Right hindlimb (tissue), 1 donor: ENCODE data around the gene SHOX.
"Not testable (repeated sequence)": the region's sequence is repeated elsewhere in the genome, so short reads cannot be mapped to it uniquely, and the experiment has no call there.

Experiments used
- DNase-seq: peaks from one replicate; pipeline ENCODE4 v3.0.0-alpha.2; 2018

SHOX gene

DNA sequence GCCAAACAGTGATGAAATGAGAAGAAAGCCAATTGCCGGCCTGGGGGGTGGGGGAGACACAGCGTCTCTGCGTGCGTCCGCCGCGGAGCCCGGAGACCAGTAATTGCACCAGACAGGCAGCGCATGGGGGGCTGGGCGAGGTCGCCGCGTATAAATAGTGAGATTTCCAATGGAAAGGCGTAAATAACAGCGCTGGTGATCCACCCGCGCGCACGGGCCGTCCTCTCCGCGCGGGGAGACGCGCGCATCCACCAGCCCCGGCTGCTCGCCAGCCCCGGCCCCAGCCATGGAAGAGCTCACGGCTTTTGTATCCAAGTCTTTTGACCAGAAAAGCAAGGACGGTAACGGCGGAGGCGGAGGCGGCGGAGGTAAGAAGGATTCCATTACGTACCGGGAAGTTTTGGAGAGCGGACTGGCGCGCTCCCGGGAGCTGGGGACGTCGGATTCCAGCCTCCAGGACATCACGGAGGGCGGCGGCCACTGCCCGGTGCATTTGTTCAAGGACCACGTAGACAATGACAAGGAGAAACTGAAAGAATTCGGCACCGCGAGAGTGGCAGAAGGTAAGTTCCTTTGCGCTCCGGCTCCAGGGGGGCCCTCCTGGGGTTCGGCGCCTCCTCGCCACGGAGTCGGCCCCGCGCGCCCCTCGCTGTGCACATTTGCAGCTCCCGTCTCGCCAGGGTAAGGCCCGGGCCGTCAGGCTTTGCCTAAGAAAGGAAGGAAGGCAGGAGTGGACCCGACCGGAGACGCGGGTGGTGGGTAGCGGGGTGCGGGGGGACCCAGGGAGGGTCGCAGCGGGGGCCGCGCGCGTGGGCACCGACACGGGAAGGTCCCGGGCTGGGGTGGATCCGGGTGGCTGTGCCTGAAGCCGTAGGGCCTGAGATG, at the start of gene SHOX:
SHOX (plus strand) TSS at position 180 of the 885 bp plus-strand sequence; CDS start at position 287, 107 bp downstream.
- peak; percentile 89 for DNase-seq

DNA sequence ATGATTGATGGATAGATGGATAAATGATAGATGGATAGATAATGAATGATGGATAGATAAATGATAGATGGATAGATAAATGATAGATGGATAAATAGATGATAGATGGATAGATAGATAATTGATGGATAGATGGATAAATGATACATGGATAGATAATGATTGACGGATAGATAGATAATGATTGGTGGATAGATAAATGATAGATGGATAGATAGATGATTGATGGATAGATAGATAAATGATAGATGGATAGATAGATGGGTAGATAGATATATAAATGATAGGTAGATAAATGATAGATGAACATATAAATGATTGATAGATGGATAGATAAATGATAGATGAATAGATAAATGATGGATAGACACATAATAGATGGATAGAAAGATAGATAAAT, 49.5 kb upstream of the SHOX start:
- DNase-seq, result no peak

- no peak for DNase-seq
Observed at GRCh38 chrX:581720-582298, 48.8 kb upstream of the SHOX start.

DNA sequence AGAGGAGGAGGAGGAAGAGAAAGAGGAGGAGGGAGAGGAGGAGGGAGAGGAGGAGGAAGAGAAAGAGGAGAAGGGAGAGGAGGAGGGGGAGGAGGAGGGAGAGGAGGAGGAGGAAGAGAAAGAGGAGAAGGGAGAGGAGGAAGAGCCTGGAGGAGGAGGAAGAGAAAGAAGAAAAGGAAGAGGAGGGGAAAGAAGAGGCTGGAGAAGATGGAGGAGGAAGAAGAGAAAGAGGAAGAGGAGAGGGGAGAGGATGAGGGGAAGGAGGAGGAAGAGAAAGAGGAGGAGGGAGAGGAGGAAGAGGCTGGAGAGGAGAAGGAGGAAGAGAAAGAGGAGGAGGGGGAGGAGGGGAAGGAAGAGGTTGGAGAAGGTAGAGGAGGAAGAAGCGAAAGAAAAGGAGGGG, 46.0 kb upstream of the SHOX start:
- DNase-seq, result no peak

- DNase-seq, result no peak
Observed at GRCh38 chrX:585115-585808, 45.3 kb upstream of the SHOX start.

GRCh38 chrX:586351-586750, 44.2 kb upstream of the SHOX start:
- DNase-seq, result no peak

- not testable (repeated sequence) for DNase-seq
Observed at GRCh38 chrX:589261-589660, 41.3 kb upstream of the SHOX start.

- no peak for DNase-seq
Observed at GRCh38 chrX:590693-591404, 39.7 kb upstream of the SHOX start.

- no peak for DNase-seq
Observed at GRCh38 chrX:599837-600715, 30.5 kb upstream of the SHOX start.

- not testable (repeated sequence) for DNase-seq
Observed at GRCh38 chrX:603029-603428, 27.6 kb upstream of the SHOX start.

DNA sequence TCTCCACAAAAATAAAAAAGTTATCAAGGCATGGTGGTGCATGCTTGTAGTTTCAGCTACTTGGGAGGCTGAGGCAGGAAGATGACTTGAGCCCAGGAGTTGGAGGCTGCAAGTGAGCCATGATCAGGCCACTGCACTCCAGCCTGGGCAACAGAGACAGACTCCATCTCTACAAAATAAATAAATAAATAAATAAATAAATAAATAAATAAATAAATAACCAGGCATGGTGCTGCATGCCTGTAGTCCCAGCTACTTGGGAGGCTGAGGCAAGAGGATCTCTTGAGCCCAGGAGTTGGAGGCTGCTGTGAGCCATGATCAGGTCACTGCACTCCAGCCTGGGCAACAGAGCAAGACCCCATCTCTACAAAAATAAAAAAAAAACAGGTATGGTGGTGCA, 26.0 kb upstream of the SHOX start:
- not testable (repeated sequence) for DNase-seq

GRCh38 chrX:608088-608487, 22.5 kb upstream of the SHOX start:
- not testable (repeated sequence) for DNase-seq

GRCh38 chrX:614136-614535, 16.5 kb upstream of the SHOX start:
- no peak for DNase-seq

DNA sequence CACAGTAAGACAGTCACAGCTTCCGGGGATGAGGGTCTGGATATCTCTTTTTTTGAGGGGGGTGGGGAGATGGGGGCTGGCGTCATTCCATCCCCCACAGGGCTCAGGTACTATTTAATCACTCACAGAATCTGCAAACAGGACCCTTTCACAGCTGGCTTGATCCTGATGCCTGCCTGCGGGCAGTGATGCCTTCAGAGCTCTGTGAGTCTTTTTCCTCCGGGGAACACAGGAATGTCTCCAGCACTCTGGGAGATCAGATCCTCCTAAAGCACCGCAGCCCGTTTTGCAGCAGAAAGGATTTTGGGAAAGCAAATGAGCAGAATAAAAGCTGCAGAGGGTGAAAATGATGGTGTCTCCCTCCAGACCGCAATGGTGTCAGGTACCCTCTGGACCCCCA, 13.2 kb upstream of the SHOX start:
- DNase-seq, result no peak

GRCh38 chrX:617891-618290, 12.7 kb upstream of the SHOX start:
- no peak for DNase-seq

DNA sequence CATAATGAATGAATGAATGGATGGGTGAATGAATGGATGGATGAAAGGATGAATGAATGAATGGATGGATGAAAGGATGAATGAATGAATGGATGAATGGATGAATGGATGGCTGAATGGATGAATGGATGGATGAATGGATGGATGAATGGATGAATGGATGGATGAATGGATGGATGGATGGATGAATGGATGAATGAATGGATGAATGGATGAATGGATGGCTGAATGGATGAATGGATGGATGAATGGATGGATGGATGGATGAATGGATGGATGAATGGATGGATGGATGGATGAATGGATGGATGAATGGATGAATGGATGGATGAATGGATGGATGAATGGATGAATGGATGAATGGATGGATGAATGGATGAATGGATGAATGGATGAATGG, 12.3 kb upstream of the SHOX start:
- not testable (repeated sequence) for DNase-seq

GRCh38 chrX:618761-619450, 11.7 kb upstream of the SHOX start:
- no peak for DNase-seq

DNA sequence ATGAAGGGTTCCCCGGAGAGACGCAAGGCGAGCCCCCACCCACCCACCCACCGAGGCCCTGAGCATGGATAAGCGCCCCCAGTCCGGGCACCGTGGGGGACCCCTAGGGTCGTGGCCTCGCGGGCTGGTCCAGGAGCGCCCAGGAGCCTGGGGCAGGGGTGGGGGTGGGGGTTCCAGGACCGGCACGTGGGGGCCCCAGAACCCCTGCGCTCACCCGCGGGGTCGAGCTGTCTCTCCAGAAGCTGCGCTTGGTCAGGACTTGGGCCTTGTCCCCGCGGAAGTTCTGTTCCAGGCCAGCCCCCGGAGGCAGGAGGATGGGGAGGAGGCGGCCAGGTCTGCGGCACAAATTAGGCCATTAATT, 11.2 kb upstream of the SHOX start:
- DNase-seq, result no peak

- DNase-seq, result peak; percentile 30
Observed at GRCh38 chrX:619812-620531, 10.6 kb upstream of the SHOX start.

- no peak for DNase-seq
Observed at GRCh38 chrX:621705-622503, 8.7 kb upstream of the SHOX start.
